Testis (tissue), 2 donors: ENCODE results near the gene DVL2.

Experiments used
- POLR2A ChIP-seq: fragments of 450-650 bp; IDR thresholded peaks from one replicate; pipeline ENCODE4 v1.6.1; 2017; ENCODE audit warnings: antibody characterized with exemption, mild to moderate bottlenecking, moderate library complexity
- TF ChIP-seq, protein P1 (sequence below), 3 experiments: fragments of 450-650 bp in 2 of 3; fragments of 200-600 bp in 1 of 3; sonication (generic) in 1 of 3; IDR thresholded peaks; one replicate each; pipeline ENCODE4 v1.5.1; 2016 to 2019; ENCODE audit warnings: antibody characterized with exemption in 3 of 3, mild to moderate bottlenecking in 2 of 3, moderate library complexity in 1 of 3

DNA sequence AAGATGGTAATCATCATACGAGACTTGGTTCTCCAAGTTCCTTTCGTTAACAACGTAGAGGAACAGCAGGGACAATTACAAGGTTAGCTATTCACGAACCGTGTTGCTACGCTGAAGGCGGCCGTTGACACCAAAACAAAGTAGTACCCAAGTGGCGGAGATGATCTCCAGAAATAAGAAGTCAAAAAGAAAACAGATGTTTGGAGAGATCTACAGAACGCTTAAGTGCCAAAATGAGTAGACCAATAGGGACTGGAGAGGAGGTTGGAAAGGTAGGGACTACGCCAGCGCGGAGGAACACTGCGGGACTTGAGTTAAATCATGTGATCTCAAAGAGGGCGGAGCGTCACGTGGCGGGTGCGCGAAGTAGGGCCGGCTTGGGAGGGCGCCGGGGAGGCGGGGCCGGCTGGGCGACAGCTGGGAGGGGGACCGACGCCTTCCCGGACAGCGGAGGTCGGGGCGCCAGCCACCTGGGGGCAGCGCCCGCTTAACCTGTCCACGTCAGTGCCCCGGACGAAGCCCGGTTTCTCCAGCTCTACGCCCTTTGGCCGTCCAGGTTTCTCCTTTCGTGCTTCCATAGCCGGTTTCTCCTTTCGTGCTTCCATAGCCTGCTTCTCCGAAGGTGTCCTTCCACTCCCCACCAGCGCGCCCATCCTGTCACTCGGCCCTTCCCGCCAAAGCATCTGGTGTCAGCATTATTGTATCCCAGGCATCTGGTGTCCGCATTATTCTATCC lies 8.6 kb upstream of the DVL2 start:
- TF ChIP-seq, protein P1, sequence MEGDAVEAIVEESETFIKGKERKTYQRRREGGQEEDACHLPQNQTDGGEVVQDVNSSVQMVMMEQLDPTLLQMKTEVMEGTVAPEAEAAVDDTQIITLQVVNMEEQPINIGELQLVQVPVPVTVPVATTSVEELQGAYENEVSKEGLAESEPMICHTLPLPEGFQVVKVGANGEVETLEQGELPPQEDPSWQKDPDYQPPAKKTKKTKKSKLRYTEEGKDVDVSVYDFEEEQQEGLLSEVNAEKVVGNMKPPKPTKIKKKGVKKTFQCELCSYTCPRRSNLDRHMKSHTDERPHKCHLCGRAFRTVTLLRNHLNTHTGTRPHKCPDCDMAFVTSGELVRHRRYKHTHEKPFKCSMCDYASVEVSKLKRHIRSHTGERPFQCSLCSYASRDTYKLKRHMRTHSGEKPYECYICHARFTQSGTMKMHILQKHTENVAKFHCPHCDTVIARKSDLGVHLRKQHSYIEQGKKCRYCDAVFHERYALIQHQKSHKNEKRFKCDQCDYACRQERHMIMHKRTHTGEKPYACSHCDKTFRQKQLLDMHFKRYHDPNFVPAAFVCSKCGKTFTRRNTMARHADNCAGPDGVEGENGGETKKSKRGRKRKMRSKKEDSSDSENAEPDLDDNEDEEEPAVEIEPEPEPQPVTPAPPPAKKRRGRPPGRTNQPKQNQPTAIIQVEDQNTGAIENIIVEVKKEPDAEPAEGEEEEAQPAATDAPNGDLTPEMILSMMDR (IDR thresholded peaks at IDR 0.05), result peak in 1 of 3 experiments; percentile 4
- TF ChIP-seq POLR2A, result peak; percentile 43
